Ovary (tissue), 9 donors: ENCODE measurements around the gene LCN1. TPM values are rescaled to one million over a fixed set of nuclear protein-coding genes. Genes with fewer than 3 reads are reported as not detected.
A peak's percentile ranks its signal among the peaks of the same experiment; 100 is the strongest.
"Not testable (repeated sequence)": the region's sequence is repeated elsewhere in the genome, so short reads cannot be mapped to it uniquely, and the experiment has no call there.

Experiments used
- DNase-seq, 5 donors: peaks; one replicate each; pipeline ENCODE4 v3.0.0-alpha.2; 2019 to 2020
- H3K27ac ChIP-seq, 2 donors: fragments of 200-600 bp; one replicate each; pipeline versions ENCODE4 v1.5.1 to v1.8.0; 2019 to 2022
- H3K27me3 ChIP-seq: fragments of 200-600 bp; one replicate; pipeline ENCODE4 v1.8.0; 2022
- H3K36me3 ChIP-seq: fragments of 200-600 bp; sonication (generic); one replicate; pipeline ENCODE4 v1.5.1; 2019
- H3K4me1 ChIP-seq: one replicate; pipeline ENCODE4 v1.8.1; 2013; ENCODE audit warnings: mild to moderate bottlenecking, moderate library complexity; ENCODE audit not compliant: insufficient read depth
- H3K4me3 ChIP-seq: fragments of 200-600 bp; sonication (generic); one replicate; pipeline ENCODE4 v1.5.1; 2017
- H3K9me3 ChIP-seq, 2 donors: fragments of 200-600 bp in 1 of 2; sonication (generic) in 1 of 2; one replicate each; pipeline versions ENCODE4 v1.5.1 to v1.8.1; 2013 to 2019; ENCODE audit warnings: mild to moderate bottlenecking in 1 of 2, moderate library complexity in 1 of 2
- CTCF ChIP-seq, 3 donors: fragments of 450-650 bp in 2 of 3; fragments of 200-600 bp in 1 of 3; IDR thresholded peaks; one replicate each; pipeline versions ENCODE4 v1.5.1 to v1.8.0; 2016 to 2022; ENCODE audit warnings: antibody characterized with exemption in 3 of 3, mild to moderate bottlenecking in 1 of 3
- EP300 ChIP-seq: sonication (generic); formaldehyde crosslinking; IDR thresholded peaks from one replicate; pipeline ENCODE4 v1.6.1; 2017; ENCODE audit warnings: antibody characterized with exemption
- POLR2A ChIP-seq: fragments of 450-650 bp; IDR thresholded peaks from one replicate; pipeline ENCODE4 v1.6.1; 2017; ENCODE audit warnings: antibody characterized with exemption, mild to moderate bottlenecking, moderate library complexity
- WGBS, 3 donors: extraction: QIAGEN DNeasy Blood & Tissue Kit in 1 of 3; methylation state at CpG; one replicate each; pipeline versions ENCODE4 v1.1.5 to v1.1.7; 2013 to 2017; 5-methylcytosine and 5-hydroxymethylcytosine counted together
- intact Hi-C, 4 donors: fragments of 100-400 bp; cut with DNase I; formaldehyde crosslinking; loops; one replicate each; pipeline versions ENCODE4 v1.11.0 to v1.15.1; 2022 to 2023
- polyA plus RNA-seq, 2 donors: library from polyadenylated mRNA; stranded (reverse); fragments of 200-250 nt in 1 of 2; fragments of 350-450 nt in 1 of 2; fragmentation: Illumina TruSeq in 1 of 2; extraction: RNeasy Lipid Tissue Mini Kit (QIAGEN cat#74804) in 1 of 2; gene quantifications; one replicate each; pipeline ENCODE4 v1.2.3, GENCODE V29; 2013 to 2014
- total RNA-seq, 7 donors: library from RNA; depleted of rRNA in 2 of 7; stranded (reverse); fragments of >200 nt in 2 of 7; fragmentation: NEBNext Ultra II Directional in 3 of 7; extraction: Animal tissue kit (Norgen Biotek cat#: 25700) in 3 of 7; gene quantifications; one replicate each; pipeline versions ENCODE4 v1.1.0 to v1.2.4, GENCODE V29; 2016 to 2023
- donor health status: DM: no; HTN: no; CAD: no; lungs with moderate emphysema.
- donor health status: DM: no; HTN: no; CAD: no.
- donor health status: Bipolar disorder and iron deficiency.
- donor health status: DM: yes; HTN: yes; CAD: no.
- donor health status: DM: no; HTN: no; CAD: no.
- donor health status: DM: yes; HTN: yes; CAD: no.

Gene LCN1
- total and polyA plus RNA-seq, 9 donors = 2.3 to 5.3 TPM; not detected in 7

GRCh38 chr9:135530146-135530545, 8.9 kb downstream of the LCN1 start:
- H3K27me3 ChIP-seq = no peaks in the 10 kb centered on the region
- intact Hi-C loops = loop anchor here in 1 of 4 donors (10.0 kb wide), 1 partner anchor 1055 kb away; no protein-coding TSS in a partner anchor
- WGBS, 3 donors = 74 to 79% (median 74%) methylated on average over 5 of the region's 5 CpGs
- TF ChIP-seq EP300 (no peak), POLR2A (no peak), CTCF (IDR thresholded peaks at IDR 0.05) (no peak)
- no peak overlapping the region for H3K4me3 ChIP-seq
- H3K27ac ChIP-seq = no peak overlapping the region
- no peaks in the 10 kb centered on the region for H3K36me3 ChIP-seq
- H3K9me3 ChIP-seq = no peaks in the 10 kb centered on the region
- DNase-seq = peak in 1 of 5 donors; percentile 3
- no peaks in the 10 kb centered on the region for H3K4me1 ChIP-seq

- Histone ChIP-seq H3K9me3 (no peaks in the 10 kb centered on the region), H3K36me3 (no peaks in the 10 kb centered on the region), H3K27me3 (no peaks in the 10 kb centered on the region), H3K27ac (no peak overlapping the region), H3K4me1 (no peaks in the 10 kb centered on the region), H3K4me3 (no peak overlapping the region)
- WGBS, 3 donors = 90 to 92% (median 91%) methylated on average over 10 of the region's 10 CpGs
- intact Hi-C loops = loop anchor here in 1 of 4 donors (10.0 kb wide), 1 partner anchor 1054 kb away; no protein-coding TSS in a partner anchor
- TF ChIP-seq EP300 = no peak
- no peak for DNase-seq
These were observed 9.9 kb downstream of the LCN1 start for GRCh38 chr9:135531096-135531495.

- TF ChIP-seq EP300 = no peak
- no peak for TF ChIP-seq CTCF (IDR thresholded peaks at IDR 0.05)
- no peak for TF ChIP-seq POLR2A
- 91 to 93% (median 91%) methylated on average over 3 of the region's 3 CpGs for WGBS, 3 donors
These were observed 11.9 kb downstream of the LCN1 start for GRCh38 chr9:135533113-135533512.

GRCh38 chr9:135533674-135534073, 12.4 kb downstream of the LCN1 start:
- 88 to 91% (median 89%) methylated on average over 12 of the region's 12 CpGs for WGBS, 3 donors
- peak in 1 of 5 donors; percentile 1 for DNase-seq
- no peak overlapping the region for H3K4me3 ChIP-seq
- TF ChIP-seq POLR2A (no peak), EP300 (no peak), CTCF (IDR thresholded peaks at IDR 0.05) (no peak)
- intact Hi-C loops = loop anchor here in 1 of 4 donors (10.0 kb wide), 1 partner anchor 1051 kb away; no protein-coding TSS in a partner anchor
- H3K36me3 ChIP-seq = no peaks in the 10 kb centered on the region
- H3K4me1 ChIP-seq = no peaks in the 10 kb centered on the region
- H3K9me3 ChIP-seq = no peaks in the 10 kb centered on the region
- no peak overlapping the region for H3K27ac ChIP-seq
- no peaks in the 10 kb centered on the region for H3K27me3 ChIP-seq

More at GRCh38 chr9:135533113-135533512, 11.9 kb downstream of the LCN1 start:
- H3K36me3 ChIP-seq = no peaks in the 10 kb centered on the region
- H3K27ac ChIP-seq = no peak overlapping the region
- H3K4me1 ChIP-seq = no peaks in the 10 kb centered on the region
- intact Hi-C loops = loop anchor here in 1 of 4 donors (10.0 kb wide), 1 partner anchor 1052 kb away; no protein-coding TSS in a partner anchor
- no peak for DNase-seq
- H3K27me3 ChIP-seq = no peaks in the 10 kb centered on the region
- H3K4me3 ChIP-seq = no peak overlapping the region
- no peaks in the 10 kb centered on the region for H3K9me3 ChIP-seq

GRCh38 chr9:135534192-135534711, 13.0 kb downstream of the LCN1 start:
- intact Hi-C loops = loop anchor here in 1 of 4 donors (10.0 kb wide), 1 partner anchor 1051 kb away; no protein-coding TSS in a partner anchor
- peak in 1 of 5 donors; percentile 2 for DNase-seq
- H3K27me3 ChIP-seq, H3K9me3 ChIP-seq, H3K27ac ChIP-seq, H3K4me3 ChIP-seq, H3K36me3 ChIP-seq, H3K4me1 ChIP-seq: not testable (repeated sequence)
- WGBS, 3 donors = 39 to 48% (median 44%) methylated on average over 10 of the region's 10 CpGs

GRCh38 chr9:135534826-135535225, 13.6 kb downstream of the LCN1 start:
- 66 to 77% (median 72%) methylated on average over 4 of the region's 4 CpGs for WGBS, 3 donors

GRCh38 chr9:135535631-135536030, 14.4 kb downstream of the LCN1 start:
- not testable (repeated sequence) for H3K4me1 ChIP-seq, DNase-seq, H3K9me3 ChIP-seq, H3K4me3 ChIP-seq, H3K27me3 ChIP-seq, H3K36me3 ChIP-seq, H3K27ac ChIP-seq
- 78 to 86% (median 83%) methylated on average over 9 to 13 of the region's 13 CpGs for WGBS, 3 donors
- intact Hi-C loops = loop anchor here in 1 of 4 donors (10.0 kb wide), 1 partner anchor 1049 kb away; no protein-coding TSS in a partner anchor

More at GRCh38 chr9:135534826-135535225, 13.6 kb downstream of the LCN1 start:
- H3K4me1 ChIP-seq, H3K9me3 ChIP-seq, H3K4me3 ChIP-seq, H3K27me3 ChIP-seq, H3K27ac ChIP-seq, H3K36me3 ChIP-seq: not testable (repeated sequence)
- intact Hi-C loops = loop anchor here in 1 of 4 donors (10.0 kb wide), 1 partner anchor 1050 kb away; no protein-coding TSS in a partner anchor
- DNase-seq = peak in 1 of 5 donors; percentile 2
